Liver (tissue), 3 donors: Measurements from ENCODE around the gene QSOX1.

Experiments used
- FOXA2 ChIP-seq: IDR thresholded peaks from 2 replicates; pipeline ENCODE4 v1.6.1; 2016; ENCODE audit warnings: antibody characterized with exemption
- JUND ChIP-seq, 2 donors: IDR thresholded peaks; 2 replicates each; pipeline ENCODE4 v1.6.1; 2016; ENCODE audit warnings: antibody characterized with exemption in 2 of 2
- RAD21 ChIP-seq, 2 donors: IDR thresholded peaks; 2 replicates each; pipeline ENCODE4 v1.6.1; 2016; ENCODE audit warnings: antibody characterized with exemption in 2 of 2, mild to moderate bottlenecking in 2 of 2
- RXRA ChIP-seq, 2 donors: IDR thresholded peaks; 2 replicates each; pipeline ENCODE4 v1.6.1; 2017 to 2018; ENCODE audit warnings: antibody characterized with exemption in 2 of 2, mild to moderate bottlenecking in 1 of 2
- SP1 ChIP-seq: IDR thresholded peaks from 2 replicates; pipeline ENCODE4 v1.6.1; 2018; ENCODE audit warnings: antibody characterized with exemption, mild to moderate bottlenecking
- TAF1 ChIP-seq: conservative IDR thresholded peaks from 2 replicates; pipeline ENCODE4 v1.6.1; 2016; ENCODE audit warnings: antibody characterized with exemption, mild to moderate bottlenecking
- YY1 ChIP-seq: IDR thresholded peaks from 2 replicates; pipeline ENCODE4 v1.6.1; 2016; ENCODE audit warnings: antibody characterized with exemption, mild to moderate bottlenecking
- TF ChIP-seq, protein P1 (sequence below): fragments of 150-350 bp; IDR thresholded peaks from 2 replicates; pipeline ENCODE4 v1.5.1; 2017; ENCODE audit warnings: improper control_type of control experiment, low read depth, low read length; ENCODE audit not compliant: missing input control
- TF ChIP-seq, protein P2 (sequence below): IDR thresholded peaks from 2 replicates; pipeline ENCODE4 v1.6.1; 2016; ENCODE audit warnings: antibody characterized with exemption, mild to moderate bottlenecking
- TF ChIP-seq, protein P3 (sequence below): IDR thresholded peaks from 2 replicates; pipeline ENCODE4 v1.6.1; 2016; ENCODE audit warnings: antibody characterized with exemption
- TF ChIP-seq, protein P4 (sequence below): IDR thresholded peaks from 2 replicates; pipeline ENCODE4 v1.6.1; 2016; ENCODE audit warnings: antibody characterized with exemption
- TF ChIP-seq, protein P5 (sequence below): IDR thresholded peaks from 2 replicates; pipeline ENCODE4 v1.6.1; 2016; ENCODE audit warnings: antibody characterized with exemption
- donor health status: healthy.
- donor health status: healthy.

DNA sequence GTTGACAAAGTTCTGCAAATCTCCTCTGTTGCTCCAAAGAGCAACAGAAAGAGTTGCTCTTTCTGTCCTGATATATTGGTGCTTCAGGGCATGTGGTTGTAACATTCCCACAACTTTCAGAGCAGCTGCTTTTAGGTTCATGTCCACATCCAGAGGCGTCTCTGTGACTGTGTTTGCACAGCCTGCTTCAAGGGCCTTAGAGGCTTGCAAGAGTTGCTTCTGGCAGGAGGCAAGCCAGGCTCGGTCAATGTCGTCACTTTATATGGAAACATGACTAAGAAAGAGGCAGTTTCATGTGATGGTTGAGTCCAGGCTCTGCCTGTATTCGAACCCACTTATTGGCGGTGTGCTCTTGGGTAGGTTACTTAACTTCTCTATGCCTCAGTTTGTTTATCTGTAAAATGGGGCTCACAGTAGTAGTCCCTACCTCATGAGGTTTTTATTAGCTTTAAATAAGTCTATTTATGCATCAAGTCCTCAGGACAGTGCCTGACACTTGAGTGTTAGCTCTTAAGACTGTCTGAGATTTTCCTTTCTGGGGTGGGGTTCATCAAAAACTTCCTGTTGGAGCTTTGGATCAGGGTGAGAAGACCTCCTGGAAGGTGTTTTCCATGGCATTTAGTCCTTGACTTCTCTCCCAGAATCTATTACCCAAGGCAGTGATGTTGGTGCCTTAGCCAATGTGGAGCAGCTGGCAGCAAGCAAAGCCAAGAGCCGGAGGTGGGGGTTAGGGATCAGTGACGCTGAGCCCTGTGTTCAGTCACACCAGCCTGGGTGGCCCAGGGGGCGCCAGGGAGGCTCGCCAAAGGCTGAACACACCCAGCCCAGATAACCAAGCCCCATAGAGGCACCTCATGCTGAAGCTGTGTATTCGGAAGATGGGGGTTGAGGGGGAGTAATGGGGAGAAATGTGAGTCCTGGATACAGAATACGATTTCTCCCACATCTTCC is 94.3 kb downstream of the QSOX1 start:
- TF ChIP-seq YY1, result no peak
- TF ChIP-seq, protein P1, sequence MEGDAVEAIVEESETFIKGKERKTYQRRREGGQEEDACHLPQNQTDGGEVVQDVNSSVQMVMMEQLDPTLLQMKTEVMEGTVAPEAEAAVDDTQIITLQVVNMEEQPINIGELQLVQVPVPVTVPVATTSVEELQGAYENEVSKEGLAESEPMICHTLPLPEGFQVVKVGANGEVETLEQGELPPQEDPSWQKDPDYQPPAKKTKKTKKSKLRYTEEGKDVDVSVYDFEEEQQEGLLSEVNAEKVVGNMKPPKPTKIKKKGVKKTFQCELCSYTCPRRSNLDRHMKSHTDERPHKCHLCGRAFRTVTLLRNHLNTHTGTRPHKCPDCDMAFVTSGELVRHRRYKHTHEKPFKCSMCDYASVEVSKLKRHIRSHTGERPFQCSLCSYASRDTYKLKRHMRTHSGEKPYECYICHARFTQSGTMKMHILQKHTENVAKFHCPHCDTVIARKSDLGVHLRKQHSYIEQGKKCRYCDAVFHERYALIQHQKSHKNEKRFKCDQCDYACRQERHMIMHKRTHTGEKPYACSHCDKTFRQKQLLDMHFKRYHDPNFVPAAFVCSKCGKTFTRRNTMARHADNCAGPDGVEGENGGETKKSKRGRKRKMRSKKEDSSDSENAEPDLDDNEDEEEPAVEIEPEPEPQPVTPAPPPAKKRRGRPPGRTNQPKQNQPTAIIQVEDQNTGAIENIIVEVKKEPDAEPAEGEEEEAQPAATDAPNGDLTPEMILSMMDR, result no peak
- TF ChIP-seq, protein P2, sequence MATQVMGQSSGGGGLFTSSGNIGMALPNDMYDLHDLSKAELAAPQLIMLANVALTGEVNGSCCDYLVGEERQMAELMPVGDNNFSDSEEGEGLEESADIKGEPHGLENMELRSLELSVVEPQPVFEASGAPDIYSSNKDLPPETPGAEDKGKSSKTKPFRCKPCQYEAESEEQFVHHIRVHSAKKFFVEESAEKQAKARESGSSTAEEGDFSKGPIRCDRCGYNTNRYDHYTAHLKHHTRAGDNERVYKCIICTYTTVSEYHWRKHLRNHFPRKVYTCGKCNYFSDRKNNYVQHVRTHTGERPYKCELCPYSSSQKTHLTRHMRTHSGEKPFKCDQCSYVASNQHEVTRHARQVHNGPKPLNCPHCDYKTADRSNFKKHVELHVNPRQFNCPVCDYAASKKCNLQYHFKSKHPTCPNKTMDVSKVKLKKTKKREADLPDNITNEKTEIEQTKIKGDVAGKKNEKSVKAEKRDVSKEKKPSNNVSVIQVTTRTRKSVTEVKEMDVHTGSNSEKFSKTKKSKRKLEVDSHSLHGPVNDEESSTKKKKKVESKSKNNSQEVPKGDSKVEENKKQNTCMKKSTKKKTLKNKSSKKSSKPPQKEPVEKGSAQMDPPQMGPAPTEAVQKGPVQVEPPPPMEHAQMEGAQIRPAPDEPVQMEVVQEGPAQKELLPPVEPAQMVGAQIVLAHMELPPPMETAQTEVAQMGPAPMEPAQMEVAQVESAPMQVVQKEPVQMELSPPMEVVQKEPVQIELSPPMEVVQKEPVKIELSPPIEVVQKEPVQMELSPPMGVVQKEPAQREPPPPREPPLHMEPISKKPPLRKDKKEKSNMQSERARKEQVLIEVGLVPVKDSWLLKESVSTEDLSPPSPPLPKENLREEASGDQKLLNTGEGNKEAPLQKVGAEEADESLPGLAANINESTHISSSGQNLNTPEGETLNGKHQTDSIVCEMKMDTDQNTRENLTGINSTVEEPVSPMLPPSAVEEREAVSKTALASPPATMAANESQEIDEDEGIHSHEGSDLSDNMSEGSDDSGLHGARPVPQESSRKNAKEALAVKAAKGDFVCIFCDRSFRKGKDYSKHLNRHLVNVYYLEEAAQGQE, result no peak
- TF ChIP-seq, protein P3, sequence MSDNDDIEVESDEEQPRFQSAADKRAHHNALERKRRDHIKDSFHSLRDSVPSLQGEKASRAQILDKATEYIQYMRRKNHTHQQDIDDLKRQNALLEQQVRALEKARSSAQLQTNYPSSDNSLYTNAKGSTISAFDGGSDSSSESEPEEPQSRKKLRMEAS, result no peak
- no peak for TF ChIP-seq TAF1
- no peak for TF ChIP-seq JUND (IDR thresholded peaks at IDR 0.05)
- TF ChIP-seq RAD21 (IDR thresholded peaks at IDR 0.05), result no peak
- no peak for TF ChIP-seq SP1
- TF ChIP-seq FOXA2, result no peak
- no peak for TF ChIP-seq RXRA (IDR thresholded peaks at IDR 0.05)
- TF ChIP-seq, protein P4, sequence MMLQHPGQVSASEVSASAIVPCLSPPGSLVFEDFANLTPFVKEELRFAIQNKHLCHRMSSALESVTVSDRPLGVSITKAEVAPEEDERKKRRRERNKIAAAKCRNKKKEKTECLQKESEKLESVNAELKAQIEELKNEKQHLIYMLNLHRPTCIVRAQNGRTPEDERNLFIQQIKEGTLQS, result no peak
- TF ChIP-seq, protein P5, sequence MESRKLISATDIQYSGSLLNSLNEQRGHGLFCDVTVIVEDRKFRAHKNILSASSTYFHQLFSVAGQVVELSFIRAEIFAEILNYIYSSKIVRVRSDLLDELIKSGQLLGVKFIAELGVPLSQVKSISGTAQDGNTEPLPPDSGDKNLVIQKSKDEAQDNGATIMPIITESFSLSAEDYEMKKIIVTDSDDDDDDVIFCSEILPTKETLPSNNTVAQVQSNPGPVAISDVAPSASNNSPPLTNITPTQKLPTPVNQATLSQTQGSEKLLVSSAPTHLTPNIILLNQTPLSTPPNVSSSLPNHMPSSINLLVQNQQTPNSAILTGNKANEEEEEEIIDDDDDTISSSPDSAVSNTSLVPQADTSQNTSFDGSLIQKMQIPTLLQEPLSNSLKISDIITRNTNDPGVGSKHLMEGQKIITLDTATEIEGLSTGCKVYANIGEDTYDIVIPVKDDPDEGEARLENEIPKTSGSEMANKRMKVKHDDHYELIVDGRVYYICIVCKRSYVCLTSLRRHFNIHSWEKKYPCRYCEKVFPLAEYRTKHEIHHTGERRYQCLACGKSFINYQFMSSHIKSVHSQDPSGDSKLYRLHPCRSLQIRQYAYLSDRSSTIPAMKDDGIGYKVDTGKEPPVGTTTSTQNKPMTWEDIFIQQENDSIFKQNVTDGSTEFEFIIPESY, result no peak
